Activated CD4-positive, CD25-positive, alpha-beta regulatory T cell treated with anti-CD3 and anti-CD28 coated beads, Interleukin-2, amount 50 U/mL, for 16 hours (primary cell): ENCODE measurements around the gene ST6GAL1.
"Not testable (repeated sequence)": the region's sequence is repeated elsewhere in the genome, so short reads cannot be mapped to it uniquely, and the experiment has no call there.

Source experiments
- DNase-seq: peaks from one replicate; pipeline ENCODE4 v3.0.0-alpha.2; 2020; ENCODE audit warnings: low read depth, low spot score

ST6GAL1 gene, protein sequence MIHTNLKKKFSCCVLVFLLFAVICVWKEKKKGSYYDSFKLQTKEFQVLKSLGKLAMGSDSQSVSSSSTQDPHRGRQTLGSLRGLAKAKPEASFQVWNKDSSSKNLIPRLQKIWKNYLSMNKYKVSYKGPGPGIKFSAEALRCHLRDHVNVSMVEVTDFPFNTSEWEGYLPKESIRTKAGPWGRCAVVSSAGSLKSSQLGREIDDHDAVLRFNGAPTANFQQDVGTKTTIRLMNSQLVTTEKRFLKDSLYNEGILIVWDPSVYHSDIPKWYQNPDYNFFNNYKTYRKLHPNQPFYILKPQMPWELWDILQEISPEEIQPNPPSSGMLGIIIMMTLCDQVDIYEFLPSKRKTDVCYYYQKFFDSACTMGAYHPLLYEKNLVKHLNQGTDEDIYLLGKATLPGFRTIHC

DNA sequence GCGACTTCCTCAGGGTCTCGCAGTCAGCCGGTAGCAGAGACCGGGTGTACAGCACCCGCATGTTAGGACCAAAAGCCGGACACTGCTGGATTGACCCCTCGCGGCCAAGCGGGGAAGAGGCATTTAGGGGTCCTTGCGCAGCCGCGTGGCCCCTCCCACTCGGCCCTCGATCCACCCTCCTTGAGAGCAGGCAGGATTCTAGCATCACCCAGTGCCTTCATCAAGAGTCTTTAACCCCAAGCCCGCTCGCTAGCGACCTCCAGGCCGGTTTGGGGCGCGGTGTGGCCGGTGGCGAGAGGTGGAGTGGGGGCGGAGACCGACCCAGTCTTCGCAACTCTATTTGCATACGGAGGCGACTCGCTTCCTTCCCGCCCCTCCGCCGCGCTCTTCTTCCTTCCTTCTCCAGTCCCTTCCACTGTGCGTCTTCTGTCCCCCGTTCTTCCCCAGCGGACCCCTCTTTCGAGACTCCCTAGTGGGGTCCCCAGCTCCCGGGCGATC, at the start of gene ST6GAL1:
TSS of gene ST6GAL1 (plus strand) at position 384 of the 498 bp plus-strand sequence. CDS start 112,178 bp downstream, outside the sequence.
- peak; percentile 30 for DNase-seq

- no peak for DNase-seq
Observed at GRCh38 chr3:186882150-186882524, 48.2 kb upstream of the ST6GAL1 start.

DNA sequence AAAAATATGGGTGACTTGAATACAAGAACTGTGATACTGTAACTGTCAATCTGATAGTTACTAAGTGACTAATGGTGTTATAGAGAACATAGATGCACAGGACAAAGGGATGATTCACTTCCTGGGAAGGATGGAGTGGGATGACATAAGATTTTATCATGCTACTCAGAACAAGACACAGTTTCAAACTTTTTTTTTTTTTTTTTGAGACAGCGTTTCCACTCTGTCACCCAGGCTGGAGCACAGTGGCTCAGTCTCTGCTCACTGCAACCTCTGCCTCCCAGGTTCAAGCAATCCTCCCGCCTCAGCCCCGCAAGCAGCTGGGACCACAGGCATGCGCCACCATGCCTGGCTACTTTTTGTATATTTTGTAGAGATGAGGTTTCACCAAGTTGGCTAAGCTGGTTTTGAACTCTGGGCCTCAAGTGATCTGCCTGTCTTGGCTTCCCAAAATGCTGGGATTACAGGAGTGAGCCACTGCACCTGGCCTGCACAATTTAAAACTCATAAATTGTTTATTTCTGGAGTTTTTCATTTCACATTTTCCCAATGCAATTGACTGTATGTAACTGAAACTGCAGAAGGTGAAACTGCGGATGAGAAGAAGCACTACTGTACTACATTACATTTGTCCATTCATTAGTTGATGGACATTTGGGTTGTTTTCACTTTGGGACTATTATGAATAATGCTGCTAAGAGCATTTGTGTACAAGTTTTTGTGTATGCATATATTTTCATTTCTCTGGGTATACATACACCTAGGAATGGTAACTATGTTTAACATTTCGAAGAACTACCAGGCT, 47.2 kb upstream of the ST6GAL1 start:
- DNase-seq: peak; percentile 7

DNA sequence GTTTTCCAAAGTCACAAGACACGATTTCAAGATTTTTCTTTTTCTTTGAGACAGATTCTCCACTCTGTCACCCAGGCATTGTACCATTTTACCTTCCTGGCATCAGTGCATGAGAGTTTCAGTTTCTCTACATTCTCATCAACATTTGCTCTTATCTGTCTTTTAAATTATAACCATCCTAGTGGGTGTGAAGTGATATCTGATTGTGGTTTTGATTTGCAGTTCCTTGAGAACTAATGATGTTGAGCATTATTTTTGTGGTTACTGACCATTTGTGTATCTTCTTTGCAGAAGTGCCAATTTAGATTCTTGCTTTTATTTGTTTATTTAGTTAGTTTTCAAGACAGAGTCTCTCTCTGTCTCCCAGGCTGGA, 46.7 kb upstream of the ST6GAL1 start:
- DNase-seq: no peak

- not testable (repeated sequence) for DNase-seq
Observed at GRCh38 chr3:186884868-186885267, 45.5 kb upstream of the ST6GAL1 start.

- DNase-seq: no peak
Observed at GRCh38 chr3:186886202-186886981, 43.9 kb upstream of the ST6GAL1 start.

- not testable (repeated sequence) for DNase-seq
Observed at GRCh38 chr3:186887507-186887938, 42.8 kb upstream of the ST6GAL1 start.

- DNase-seq: no peak
Observed at GRCh38 chr3:186888569-186888968, 41.8 kb upstream of the ST6GAL1 start.

DNA sequence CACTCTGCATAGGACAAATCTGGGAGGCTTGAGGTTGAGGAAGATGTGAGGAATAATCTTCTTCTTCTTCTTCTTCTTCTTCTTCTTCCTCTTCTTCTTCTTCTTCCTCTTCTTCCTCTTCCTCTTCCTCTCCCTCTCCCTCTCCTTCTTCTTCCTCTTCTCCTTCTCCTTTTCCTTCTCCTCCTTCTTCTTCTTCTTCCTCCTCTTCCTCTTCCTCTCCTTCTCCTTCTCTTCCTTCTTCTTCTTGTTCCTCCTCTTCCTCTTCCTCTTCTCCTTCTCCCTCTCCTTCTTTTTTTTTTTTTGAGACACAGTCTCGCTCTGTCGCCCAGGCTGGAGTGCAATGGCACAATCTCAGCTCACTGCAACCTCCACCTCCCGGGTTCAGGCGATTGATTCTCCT, 40.6 kb upstream of the ST6GAL1 start:
- DNase-seq: not testable (repeated sequence)

DNA sequence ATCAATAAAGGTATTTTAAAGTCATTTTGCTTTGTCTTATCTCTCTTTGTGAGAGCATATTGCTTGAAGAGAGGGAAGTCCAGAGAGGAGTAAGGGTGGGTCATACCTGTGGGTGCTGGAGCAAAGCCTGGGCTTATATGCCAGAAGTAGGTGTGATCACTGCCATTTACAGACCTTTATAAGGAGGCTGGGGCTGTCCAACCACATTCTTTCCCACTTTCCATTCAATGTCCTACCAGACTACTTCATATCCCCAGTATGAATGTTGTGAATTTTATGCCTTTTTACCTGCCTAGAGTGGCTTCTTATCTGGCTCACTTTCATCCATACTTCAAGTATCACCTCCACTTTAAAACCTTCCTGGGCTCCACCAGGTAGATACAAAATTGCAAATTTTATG, 39.4 kb upstream of the ST6GAL1 start:
- no peak for DNase-seq

DNA sequence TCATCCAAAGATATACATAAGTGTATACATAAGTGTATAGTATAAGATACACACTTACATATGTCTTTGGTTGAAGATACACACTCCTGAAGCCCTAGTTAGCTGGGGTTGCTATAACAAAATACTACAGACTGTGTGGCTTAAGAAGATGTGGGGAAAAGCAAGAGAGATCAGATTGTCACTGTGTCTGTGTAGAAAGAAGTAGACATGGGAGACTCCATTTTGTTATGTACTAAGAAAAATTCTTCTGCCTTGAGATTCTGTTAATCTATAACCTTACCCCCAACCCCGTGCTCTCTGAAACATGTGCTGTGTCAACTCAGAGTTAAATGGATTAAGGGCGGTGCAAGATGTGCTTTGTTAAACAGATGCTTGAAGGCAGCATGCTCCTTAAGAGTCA, 37.3 kb upstream of the ST6GAL1 start:
- not testable (repeated sequence) for DNase-seq

DNA sequence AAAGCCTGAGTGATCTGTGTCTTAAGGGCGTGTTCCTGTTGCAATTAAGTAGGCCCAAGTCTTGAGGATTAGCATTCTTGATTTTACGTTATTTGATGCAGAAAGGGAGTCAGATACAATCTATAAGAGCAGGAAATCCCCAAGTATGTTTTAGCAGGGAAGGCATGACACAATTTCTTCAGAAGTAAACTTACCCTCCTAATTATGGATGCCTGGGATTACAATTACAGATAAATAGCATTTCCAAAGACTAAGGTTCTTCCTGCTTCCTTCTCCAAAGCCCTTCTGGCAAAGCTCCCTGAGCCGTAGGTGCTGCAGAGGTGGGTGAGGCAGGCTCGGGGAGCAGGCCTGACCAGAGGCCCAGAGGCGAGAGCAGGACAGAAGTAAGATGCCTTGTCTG, 34.9 kb upstream of the ST6GAL1 start:
- no peak for DNase-seq

DNA sequence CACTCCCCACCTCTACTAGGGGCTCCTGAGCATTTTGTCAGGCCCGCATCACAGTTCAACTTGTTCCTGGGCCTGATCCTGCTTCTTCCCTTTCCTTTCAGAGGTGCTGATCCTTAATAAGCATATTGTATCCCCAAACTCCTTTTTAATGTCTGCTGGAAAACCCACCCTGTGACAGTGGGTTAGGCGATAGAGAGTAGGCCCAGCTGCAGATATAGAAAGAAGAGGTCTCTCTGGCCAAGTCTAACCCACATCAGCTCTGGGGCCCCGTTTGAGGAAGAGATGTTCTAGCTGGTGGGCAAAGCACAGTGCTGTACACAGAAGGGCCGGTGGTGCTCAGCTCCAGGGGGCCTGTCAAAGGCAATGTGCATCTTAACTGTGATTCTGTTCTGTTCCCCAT, 34.3 kb upstream of the ST6GAL1 start:
- DNase-seq: no peak

GRCh38 chr3:186896875-186897274, 33.5 kb upstream of the ST6GAL1 start:
- DNase-seq: no peak

- no peak for DNase-seq
Observed at GRCh38 chr3:186901135-186901734, 29.1 kb upstream of the ST6GAL1 start.

GRCh38 chr3:186902154-186902553, 28.2 kb upstream of the ST6GAL1 start:
- DNase-seq: no peak

GRCh38 chr3:186902713-186903112, 27.6 kb upstream of the ST6GAL1 start:
- no peak for DNase-seq

GRCh38 chr3:186903676-186904075, 26.6 kb upstream of the ST6GAL1 start:
- DNase-seq: not testable (repeated sequence)

DNA sequence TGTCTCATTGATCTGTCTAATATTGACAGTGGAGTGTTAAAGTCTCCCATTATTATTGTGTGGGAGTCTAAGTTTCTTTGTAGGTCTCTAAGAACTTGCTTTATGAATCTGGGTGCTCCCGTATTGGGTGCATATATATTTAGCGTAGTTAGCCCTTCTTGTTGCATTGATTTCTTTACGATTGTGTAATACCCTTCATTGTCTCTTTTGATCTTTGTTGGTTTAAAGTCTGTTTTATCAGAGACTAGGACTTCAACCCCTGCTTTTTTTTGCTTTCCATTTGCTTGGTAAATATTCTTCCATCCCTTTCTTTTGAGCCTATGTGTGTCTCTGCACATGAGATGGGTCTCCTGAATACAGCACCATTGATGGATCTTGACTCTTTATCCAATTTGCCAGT, 23.3 kb upstream of the ST6GAL1 start:
- not testable (repeated sequence) for DNase-seq

DNA sequence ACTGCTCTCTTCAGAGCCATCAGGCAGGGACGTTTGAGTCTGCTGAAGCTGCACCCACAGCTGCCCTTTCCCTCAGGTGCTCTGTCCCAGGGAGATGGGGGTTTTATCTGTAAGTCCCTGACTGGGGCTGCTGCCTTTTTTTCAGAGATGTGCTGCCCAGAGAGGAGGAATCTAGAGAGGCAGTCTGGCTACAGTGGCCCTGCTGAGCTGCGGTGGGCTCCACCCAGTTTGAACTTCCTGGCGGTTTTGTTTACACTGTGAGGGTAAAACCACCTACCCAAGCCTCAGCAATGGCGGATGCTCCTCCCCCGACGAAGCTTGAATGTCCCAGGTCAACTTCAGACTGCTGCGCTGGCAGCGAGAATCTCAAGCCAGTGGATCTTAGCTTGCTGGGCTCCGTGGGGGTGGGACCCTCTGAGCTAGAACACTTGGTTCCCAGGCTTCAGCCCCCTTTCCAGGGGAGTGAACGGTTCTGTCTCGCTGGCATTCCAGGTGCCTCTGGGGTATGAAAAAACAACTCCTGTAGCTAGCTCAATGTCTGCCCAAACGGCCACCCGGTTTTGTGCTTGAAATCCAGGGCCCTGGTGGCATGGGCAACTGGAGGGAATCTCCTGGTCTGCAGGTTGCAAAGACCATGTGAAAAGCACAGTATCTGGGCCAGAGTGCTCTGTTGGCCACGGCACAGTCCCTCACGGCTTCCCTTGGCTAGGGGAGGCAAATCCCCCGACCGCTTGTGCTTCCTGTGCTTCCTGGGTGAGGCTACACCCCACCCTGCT, 21.1 kb upstream of the ST6GAL1 start:
- DNase-seq: peak; percentile 52
